COLO829 (cell line): Measurements from ENCODE around the gene SLC4A4.

Experiments
- DNase-seq: peaks from one replicate; pipeline ENCODE4 v3.0.0; 2012; ENCODE audit warnings: low spot score

SLC4A4 gene

GRCh38 chr4:71604785-71605184, 266.0 kb downstream of the SLC4A4 start:
- DNase-seq, result no peak

DNA sequence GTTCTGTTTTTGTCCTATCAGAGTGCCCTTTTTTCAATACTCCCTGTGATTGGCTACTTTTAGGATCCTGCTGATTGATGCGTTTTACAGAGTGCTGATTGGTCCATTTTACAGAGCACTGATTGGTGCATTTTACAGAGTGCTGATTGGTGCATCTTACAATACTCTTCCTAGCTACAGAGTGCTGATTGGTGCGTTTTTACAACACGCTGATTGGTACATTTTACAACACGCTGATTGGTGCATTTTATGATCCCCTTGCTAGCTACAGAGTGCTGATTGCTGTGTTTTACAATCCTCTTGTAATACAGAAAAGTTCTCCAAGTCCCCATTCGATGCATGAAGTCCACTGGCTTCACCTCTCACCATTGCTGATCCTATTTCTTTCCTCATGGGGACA, 268.3 kb downstream of the SLC4A4 start:
- no peak for DNase-seq

DNA sequence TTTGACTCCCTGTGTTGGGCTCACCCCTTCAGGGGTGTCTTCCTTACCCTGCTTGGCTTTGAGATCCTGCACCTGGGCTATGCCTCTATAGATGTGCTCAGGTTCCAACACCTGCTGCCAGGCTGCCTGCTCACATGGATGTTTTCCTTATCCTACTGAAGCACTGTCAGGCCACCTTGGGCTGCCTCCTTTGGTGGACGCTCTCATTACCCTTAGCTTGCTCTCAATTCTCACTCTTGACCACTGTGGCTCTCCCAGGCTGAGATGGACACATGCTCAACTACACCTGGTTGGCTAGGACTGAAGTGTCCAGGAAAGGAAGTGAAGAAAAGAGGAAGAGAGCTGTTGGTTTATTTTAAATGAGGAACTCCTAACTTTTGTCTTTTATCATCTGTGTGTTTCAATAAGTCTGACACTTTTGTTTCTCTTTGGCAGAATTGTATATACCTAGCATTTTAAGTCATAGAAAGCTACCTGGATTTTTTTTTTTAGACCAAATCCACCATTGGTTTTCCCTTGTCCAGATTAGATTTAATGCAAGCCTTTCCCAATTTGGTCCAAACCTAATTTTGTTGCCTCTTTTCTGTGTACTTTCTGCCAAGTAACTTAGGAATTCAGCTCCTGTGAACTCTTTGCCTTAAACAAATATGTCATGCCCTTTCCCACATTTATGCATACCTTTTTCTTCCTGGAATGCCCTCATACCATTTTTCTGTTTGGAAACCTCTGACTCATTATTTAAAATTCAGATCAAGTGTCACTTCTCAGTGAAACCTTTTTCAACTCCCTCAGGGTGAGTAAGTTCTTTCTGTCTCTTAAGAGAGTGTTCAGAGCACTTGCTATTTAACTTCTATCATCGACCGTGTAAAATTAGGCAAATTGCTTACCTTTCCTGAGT, 269.2 kb downstream of the SLC4A4 start:
- DNase-seq, result peak; percentile 26

- no peak for DNase-seq
These were observed 269.9 kb downstream of the SLC4A4 start for GRCh38 chr4:71608678-71609071.

DNA sequence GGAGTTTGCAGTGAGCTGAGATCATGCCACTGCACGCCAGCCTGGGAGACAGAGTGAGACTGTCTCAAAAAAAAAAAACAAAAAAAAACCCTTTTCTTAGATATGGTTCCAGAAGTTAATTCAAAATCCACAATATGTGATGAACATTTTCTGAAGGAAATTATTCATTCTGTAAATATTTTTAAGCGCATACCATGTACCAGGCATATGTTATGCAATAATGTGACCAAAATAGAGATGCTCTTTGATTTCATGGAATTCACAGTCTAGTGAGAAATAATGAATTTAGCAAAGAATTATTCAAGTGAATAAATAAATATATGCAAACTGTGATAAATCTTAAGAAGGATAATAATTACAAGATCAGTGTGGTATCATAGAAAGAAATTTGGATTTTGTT, 270.3 kb downstream of the SLC4A4 start:
- no peak for DNase-seq

- DNase-seq, result no peak
These were observed 270.8 kb downstream of the SLC4A4 start for GRCh38 chr4:71609651-71610050.

DNA sequence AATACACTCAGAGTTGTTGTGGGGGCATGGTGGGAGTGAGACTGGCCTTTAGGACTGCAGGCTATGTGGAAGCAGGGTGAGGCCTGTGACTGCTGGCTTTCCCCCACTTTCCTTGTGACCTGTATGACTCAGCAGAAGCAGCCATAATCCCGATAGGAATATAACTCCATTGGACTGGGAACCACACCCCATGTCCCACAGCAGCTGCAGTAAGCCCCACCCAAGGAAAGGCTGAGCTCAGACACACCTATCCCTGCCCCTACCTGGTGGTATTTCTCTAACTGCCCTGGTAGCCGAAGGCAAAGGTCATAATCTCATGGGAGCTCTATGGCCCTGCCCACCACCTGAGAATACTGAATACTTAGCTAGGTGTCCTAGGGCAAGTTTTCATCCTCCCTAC, 275.8 kb downstream of the SLC4A4 start:
- no peak for DNase-seq

DNA sequence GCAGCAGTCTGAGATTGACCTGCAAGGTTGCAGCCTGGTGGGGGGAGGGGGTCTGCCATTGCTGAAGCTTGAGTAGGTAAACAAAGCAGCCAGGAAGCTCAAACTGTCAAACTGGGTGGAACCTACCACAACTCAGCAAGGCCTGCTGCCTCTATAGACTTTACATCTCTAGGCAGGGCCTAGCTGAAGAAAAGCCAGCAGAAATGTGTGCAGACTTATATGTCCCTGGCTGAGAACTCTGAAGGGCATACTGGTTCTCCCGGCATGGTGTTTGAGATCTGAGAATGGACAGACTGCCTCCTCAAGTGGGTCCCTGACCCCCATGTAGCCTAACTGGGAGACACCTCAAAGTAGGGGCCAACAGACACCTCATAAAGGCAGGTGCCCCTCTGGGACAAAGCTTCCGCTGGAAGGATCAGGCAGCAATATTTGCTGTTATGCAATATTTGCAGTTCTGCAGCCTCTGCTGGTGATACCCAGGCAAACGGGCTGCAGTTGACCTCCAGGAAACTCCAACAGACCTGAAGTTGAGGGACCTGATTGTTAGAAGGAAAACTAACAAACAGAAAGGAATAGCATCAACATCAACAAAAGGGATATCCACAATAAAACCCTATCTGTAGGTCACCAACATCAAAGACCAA, 277.5 kb downstream of the SLC4A4 start:
- no peak for DNase-seq
